Loucy (cell line): ENCODE data around the gene SOD2.
"Not testable (repeated sequence)": the region's sequence is repeated elsewhere in the genome, so short reads cannot be mapped to it uniquely, and the experiment has no call there.

Experiments used
- EZH2phosphoT487 ChIP-seq: fragments of 200-600 bp; IDR thresholded peaks from 2 replicates; pipeline ENCODE4 v1.6.1; 2018; ENCODE audit warnings: antibody characterized with exemption, mild to moderate bottlenecking, moderate library complexity, borderline replicate concordance
- TF ChIP-seq, protein P1 (sequence below): fragments of 200-600 bp; sonication (generic); conservative IDR thresholded peaks from 2 replicates; pipeline ENCODE4 v1.5.1; 2014; ENCODE audit warnings: mild to moderate bottlenecking, antibody characterized with exemption, low read length

DNA sequence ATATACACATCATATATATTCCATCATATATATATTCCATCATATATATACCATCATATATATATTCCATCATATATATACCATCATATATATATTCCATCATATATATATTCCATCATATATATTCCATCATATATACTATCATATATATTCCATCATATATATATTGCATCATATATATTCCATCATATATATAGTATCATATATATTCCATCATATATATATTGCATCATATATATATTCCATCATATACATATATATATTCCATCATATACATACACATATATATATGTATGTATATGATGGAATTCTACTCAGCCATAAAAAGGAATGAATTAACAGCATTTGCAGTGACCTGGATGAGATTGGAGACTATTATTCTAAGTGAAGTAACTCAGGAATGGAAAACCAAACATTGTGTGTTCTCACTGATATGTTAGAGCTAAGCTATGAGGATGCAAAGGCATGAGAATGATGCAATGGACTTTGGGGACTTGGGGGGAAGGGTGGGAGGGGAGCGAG lies 29.6 kb downstream of the SOD2 start:
- not testable (repeated sequence) for TF ChIP-seq EZH2phosphoT487
- TF ChIP-seq, protein P1, sequence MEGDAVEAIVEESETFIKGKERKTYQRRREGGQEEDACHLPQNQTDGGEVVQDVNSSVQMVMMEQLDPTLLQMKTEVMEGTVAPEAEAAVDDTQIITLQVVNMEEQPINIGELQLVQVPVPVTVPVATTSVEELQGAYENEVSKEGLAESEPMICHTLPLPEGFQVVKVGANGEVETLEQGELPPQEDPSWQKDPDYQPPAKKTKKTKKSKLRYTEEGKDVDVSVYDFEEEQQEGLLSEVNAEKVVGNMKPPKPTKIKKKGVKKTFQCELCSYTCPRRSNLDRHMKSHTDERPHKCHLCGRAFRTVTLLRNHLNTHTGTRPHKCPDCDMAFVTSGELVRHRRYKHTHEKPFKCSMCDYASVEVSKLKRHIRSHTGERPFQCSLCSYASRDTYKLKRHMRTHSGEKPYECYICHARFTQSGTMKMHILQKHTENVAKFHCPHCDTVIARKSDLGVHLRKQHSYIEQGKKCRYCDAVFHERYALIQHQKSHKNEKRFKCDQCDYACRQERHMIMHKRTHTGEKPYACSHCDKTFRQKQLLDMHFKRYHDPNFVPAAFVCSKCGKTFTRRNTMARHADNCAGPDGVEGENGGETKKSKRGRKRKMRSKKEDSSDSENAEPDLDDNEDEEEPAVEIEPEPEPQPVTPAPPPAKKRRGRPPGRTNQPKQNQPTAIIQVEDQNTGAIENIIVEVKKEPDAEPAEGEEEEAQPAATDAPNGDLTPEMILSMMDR: not testable (repeated sequence)
